K562 (cell line): ENCODE data around the gene SLC6A9. TPM values are rescaled to one million over a fixed set of nuclear protein-coding genes. Genes with fewer than 3 reads are reported as not detected.

Experiments
- EP300 ChIP-seq: IDR thresholded peaks from 2 replicates; pipeline ENCODE4 v1.6.1; 2012; ENCODE audit warnings: low read length, improper control_type of control experiment
- GABPA ChIP-seq: fragments of 200-800 bp; sonication (Bioruptor generic); conservative IDR thresholded peaks from 2 replicates; pipeline ENCODE4 v1.6.1; 2016; ENCODE audit warnings: low read depth, missing genetic modification characterization, missing compliant biosample characterization
- MAZ ChIP-seq, 2 experiments: fragments of 450-650 bp in 1 of 2; sonication (generic) in 1 of 2; formaldehyde crosslinking; IDR thresholded peaks in 1 of 2; conservative IDR thresholded peaks in 1 of 2; 2 replicates each; pipeline versions ENCODE4 v1.4.0 to v1.5.0; 2020; ENCODE audit warnings: mild to moderate bottlenecking in 1 of 2, missing genetic modification reagents in 1 of 2
- MCM7 ChIP-seq, 2 experiments: fragments of 450-650 bp; IDR thresholded peaks; 2 replicates each; pipeline ENCODE4 v1.6.1; 2016 to 2018
- MEIS2 ChIP-seq: fragments of 450-650 bp; IDR thresholded peaks from 2 replicates; pipeline ENCODE4 v1.6.1; 2014; ENCODE audit warnings: mild to moderate bottlenecking; ENCODE audit not compliant: partially characterized antibody
- NR2C1 ChIP-seq, 2 experiments: fragments of 450-650 bp; IDR thresholded peaks; 2 replicates each; pipeline ENCODE4 v1.6.1; 2017; ENCODE audit warnings: mild to moderate bottlenecking in 2 of 2, antibody characterized with exemption in 1 of 2, inconsistent platforms in 1 of 2, missing compliant biosample characterization in 1 of 2, missing genetic modification characterization in 1 of 2
- RBBP5 ChIP-seq: fragments of 200-600 bp; sonication (generic); IDR thresholded peaks from 2 replicates; pipeline ENCODE4 v1.6.1; 2012; ENCODE audit warnings: borderline replicate concordance, mild to moderate bottlenecking, low read length, control low read depth, inconsistent platforms; ENCODE audit not compliant: insufficient read depth, poor library complexity, severe bottlenecking
- SAP30 ChIP-seq: fragments of 200-600 bp; sonication (generic); IDR thresholded peaks from 2 replicates; pipeline ENCODE4 v1.6.1; 2012; ENCODE audit warnings: borderline replicate concordance, low read depth, mild to moderate bottlenecking, moderate library complexity, low read length, control low read depth, inconsistent platforms; ENCODE audit not compliant: insufficient read depth, poor library complexity, severe bottlenecking
- TRIM24 ChIP-seq, 2 experiments: fragments of 450-650 bp; IDR thresholded peaks; 2 replicates each; pipeline ENCODE4 v1.6.1; 2016
- ZNF347 ChIP-seq: fragments of 450-650 bp; formaldehyde crosslinking; IDR thresholded peaks from 2 replicates; pipeline ENCODE4 v1.4.0; 2020; ENCODE audit warnings: low read depth, mild to moderate bottlenecking, moderate library complexity
- ZNF354B ChIP-seq: fragments of 250-450 bp; sonication (Bioruptor Pico); IDR thresholded peaks from 2 replicates; pipeline ENCODE4 v1.4.0; 2020
- ZNF561 ChIP-seq: fragments of 450-650 bp; formaldehyde crosslinking; conservative IDR thresholded peaks from 2 replicates; pipeline ENCODE4 v1.4.0; 2020; ENCODE audit warnings: mild to moderate bottlenecking, moderate library complexity
- polyA plus RNA-seq, 8 experiments: library from polyadenylated mRNA; depleted of rRNA in 4 of 8; stranded (reverse) in 5 of 8; unstranded in 3 of 8; fragments of >200 nt; fragmentation: Nextera tagmentation in 2 of 8; fragmentation: Illumina TruSeq in 1 of 8; extraction: Ambion mirVana in 2 of 8; extraction: Trizol in 1 of 8; gene quantifications; 2 replicates each; pipeline versions ENCODE4 v1.2.1 to v1.2.3, GENCODE V29; 2011 to 2014; ENCODE audit warnings: inconsistent platforms in 1 of 8, missing spikeins in 1 of 8
- total RNA-seq, 7 experiments: library from RNA; depleted of rRNA in 6 of 7; stranded (reverse); fragments of >200 nt in 6 of 7; fragmentation: Illumina TruSeq in 2 of 7; extraction: Trizol in 2 of 7; gene quantifications; 2 replicates each; pipeline versions ENCODE4 v1.2.1 to v1.2.3, GENCODE V29; 2011 to 2021; ENCODE audit warnings: low replicate concordance in 1 of 7
- TF ChIP-seq, protein P1 (sequence below): fragments of 450-650 bp; formaldehyde crosslinking; IDR thresholded peaks from 2 replicates; pipeline ENCODE4 v1.4.0; 2020; ENCODE audit warnings: mild to moderate bottlenecking, moderate library complexity
- TF ChIP-seq, protein P2 (sequence below), 3 experiments: fragments of 200-800 bp in 1 of 3; fragments of 250-450 bp in 1 of 3; fragments of 450-650 bp in 1 of 3; sonication (Bioruptor Pico) in 1 of 3; sonication (Bioruptor generic) in 1 of 3; formaldehyde crosslinking in 1 of 3; IDR thresholded peaks; 2 replicates each; pipeline versions ENCODE4 v1.6.1 to v1.8.0; 2016 to 2022; ENCODE audit warnings: mild to moderate bottlenecking in 2 of 3, missing genetic modification characterization in 2 of 3, missing compliant biosample characterization in 1 of 3, moderate library complexity in 1 of 3
- TF ChIP-seq, protein P3 (sequence below): fragments of 250-450 bp; sonication (Bioruptor Pico); IDR thresholded peaks from 2 replicates; pipeline ENCODE4 v1.8.0; 2022; ENCODE audit warnings: inconsistent platforms
- TF ChIP-seq, protein P4 (sequence below): fragments of 150-350 bp; conservative IDR thresholded peaks from 2 replicates; pipeline ENCODE4 v1.6.1; 2014; ENCODE audit warnings: low read length

SLC6A9 gene
- total and polyA plus RNA-seq, 9 of the 15 experiments (the other 6 are each of a cell fraction or from before 2014, with no cell fraction given) = 0.17 to 18.7 (median 2.9) TPM

DNA sequence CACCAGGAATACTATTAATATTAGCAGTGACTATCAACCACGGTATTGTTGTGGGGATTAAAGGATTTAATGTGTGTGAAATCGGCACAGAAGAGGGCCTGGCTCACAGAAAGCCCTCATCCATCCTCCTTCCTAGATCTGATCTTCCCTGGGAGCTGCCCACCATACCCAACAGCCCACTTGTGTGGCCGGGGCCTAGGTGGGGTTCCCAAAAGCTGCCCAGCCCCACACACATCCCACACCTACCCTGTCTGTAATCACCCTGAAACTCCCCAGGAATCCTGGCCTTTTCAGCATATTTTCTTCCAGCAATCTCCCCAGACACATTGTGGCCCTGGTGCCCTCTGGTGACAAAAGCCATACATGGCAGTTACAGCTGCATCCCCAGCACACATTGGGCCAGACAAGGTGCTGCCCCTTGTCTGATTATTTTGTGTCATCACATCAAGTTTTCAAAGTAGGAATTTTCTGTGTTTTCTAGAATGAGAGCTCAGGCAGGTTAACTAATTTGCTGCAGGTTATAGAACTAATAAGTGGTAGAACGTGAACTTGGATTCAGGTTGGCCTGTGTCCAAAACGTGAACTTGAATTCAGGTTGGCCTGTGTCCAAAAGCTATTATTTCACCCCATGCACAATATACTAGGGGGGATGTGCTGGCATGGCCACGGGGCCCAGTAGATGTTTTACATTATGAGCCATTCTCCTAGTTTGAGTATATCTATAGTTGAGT is 5.3 kb upstream of the SLC6A9 start (continued):
- TF ChIP-seq, protein P1, sequence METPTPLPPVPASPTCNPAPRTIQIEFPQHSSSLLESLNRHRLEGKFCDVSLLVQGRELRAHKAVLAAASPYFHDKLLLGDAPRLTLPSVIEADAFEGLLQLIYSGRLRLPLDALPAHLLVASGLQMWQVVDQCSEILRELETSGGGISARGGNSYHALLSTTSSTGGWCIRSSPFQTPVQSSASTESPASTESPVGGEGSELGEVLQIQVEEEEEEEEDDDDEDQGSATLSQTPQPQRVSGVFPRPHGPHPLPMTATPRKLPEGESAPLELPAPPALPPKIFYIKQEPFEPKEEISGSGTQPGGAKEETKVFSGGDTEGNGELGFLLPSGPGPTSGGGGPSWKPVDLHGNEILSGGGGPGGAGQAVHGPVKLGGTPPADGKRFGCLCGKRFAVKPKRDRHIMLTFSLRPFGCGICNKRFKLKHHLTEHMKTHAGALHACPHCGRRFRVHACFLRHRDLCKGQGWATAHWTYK (CRISPR knock-in tag) = no peak
- TF ChIP-seq, protein P2, sequence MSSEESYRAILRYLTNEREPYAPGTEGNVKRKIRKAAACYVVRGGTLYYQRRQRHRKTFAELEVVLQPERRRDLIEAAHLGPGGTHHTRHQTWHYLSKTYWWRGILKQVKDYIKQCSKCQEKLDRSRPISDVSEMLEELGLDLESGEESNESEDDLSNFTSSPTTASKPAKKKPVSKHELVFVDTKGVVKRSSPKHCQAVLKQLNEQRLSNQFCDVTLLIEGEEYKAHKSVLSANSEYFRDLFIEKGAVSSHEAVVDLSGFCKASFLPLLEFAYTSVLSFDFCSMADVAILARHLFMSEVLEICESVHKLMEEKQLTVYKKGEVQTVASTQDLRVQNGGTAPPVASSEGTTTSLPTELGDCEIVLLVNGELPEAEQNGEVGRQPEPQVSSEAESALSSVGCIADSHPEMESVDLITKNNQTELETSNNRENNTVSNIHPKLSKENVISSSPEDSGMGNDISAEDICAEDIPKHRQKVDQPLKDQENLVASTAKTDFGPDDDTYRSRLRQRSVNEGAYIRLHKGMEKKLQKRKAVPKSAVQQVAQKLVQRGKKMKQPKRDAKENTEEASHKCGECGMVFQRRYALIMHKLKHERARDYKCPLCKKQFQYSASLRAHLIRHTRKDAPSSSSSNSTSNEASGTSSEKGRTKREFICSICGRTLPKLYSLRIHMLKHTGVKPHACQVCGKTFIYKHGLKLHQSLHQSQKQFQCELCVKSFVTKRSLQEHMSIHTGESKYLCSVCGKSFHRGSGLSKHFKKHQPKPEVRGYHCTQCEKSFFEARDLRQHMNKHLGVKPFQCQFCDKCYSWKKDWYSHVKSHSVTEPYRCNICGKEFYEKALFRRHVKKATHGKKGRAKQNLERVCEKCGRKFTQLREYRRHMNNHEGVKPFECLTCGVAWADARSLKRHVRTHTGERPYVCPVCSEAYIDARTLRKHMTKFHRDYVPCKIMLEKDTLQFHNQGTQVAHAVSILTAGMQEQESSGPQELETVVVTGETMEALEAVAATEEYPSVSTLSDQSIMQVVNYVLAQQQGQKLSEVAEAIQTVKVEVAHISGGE (CRISPR knock-in tag; IDR thresholded peaks at IDR 0.05) = no peak
- TF ChIP-seq GABPA (tag) (no peak), NR2C1 (IDR thresholded peaks at IDR 0.05) (no peak), NR2C1 (tag; IDR thresholded peaks at IDR 0.05) (no peak), ZNF561 (CRISPR knock-in tag) (no peak), RBBP5 (no peak), ZNF347 (CRISPR knock-in tag) (no peak), SAP30 (no peak), TRIM24 (IDR thresholded peaks at IDR 0.05) (0 out of 4 replicates have a peak, but pooled peaks of 1 of the 2 experiments have one; percentile 7), ZNF354B (no peak), EP300 (peak; percentile 63; the same call in 1 of the 2 replicates), MAZ (CRISPR knock-in tag; conservative IDR thresholded peaks at IDR 0.05 in 1 of 2, IDR thresholded peaks at IDR 0.05 in 1 of 2) (no peak), MCM7 (IDR thresholded peaks at IDR 0.05) (no peak), MEIS2 (peak; percentile 35)
- TF ChIP-seq, protein P3, sequence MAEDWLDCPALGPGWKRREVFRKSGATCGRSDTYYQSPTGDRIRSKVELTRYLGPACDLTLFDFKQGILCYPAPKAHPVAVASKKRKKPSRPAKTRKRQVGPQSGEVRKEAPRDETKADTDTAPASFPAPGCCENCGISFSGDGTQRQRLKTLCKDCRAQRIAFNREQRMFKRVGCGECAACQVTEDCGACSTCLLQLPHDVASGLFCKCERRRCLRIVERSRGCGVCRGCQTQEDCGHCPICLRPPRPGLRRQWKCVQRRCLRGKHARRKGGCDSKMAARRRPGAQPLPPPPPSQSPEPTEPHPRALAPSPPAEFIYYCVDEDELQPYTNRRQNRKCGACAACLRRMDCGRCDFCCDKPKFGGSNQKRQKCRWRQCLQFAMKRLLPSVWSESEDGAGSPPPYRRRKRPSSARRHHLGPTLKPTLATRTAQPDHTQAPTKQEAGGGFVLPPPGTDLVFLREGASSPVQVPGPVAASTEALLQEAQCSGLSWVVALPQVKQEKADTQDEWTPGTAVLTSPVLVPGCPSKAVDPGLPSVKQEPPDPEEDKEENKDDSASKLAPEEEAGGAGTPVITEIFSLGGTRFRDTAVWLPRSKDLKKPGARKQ (CRISPR knock-in tag) = no peak
- TF ChIP-seq, protein P4, sequence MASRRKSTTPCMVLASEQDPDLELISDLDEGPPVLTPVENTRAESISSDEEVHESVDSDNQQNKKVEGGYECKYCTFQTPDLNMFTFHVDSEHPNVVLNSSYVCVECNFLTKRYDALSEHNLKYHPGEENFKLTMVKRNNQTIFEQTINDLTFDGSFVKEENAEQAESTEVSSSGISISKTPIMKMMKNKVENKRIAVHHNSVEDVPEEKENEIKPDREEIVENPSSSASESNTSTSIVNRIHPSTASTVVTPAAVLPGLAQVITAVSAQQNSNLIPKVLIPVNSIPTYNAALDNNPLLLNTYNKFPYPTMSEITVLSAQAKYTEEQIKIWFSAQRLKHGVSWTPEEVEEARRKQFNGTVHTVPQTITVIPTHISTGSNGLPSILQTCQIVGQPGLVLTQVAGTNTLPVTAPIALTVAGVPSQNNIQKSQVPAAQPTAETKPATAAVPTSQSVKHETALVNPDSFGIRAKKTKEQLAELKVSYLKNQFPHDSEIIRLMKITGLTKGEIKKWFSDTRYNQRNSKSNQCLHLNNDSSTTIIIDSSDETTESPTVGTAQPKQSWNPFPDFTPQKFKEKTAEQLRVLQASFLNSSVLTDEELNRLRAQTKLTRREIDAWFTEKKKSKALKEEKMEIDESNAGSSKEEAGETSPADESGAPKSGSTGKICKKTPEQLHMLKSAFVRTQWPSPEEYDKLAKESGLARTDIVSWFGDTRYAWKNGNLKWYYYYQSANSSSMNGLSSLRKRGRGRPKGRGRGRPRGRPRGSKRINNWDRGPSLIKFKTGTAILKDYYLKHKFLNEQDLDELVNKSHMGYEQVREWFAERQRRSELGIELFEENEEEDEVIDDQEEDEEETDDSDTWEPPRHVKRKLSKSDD = no peak
